Amniotic epithelial cell (primary cell): ENCODE data around the gene AATK.

Source experiments
- DNase-seq: peaks from one replicate; pipeline ENCODE4 v3.0.0-alpha.2; 2010; ENCODE audit warnings: low read depth

AATK gene

DNA sequence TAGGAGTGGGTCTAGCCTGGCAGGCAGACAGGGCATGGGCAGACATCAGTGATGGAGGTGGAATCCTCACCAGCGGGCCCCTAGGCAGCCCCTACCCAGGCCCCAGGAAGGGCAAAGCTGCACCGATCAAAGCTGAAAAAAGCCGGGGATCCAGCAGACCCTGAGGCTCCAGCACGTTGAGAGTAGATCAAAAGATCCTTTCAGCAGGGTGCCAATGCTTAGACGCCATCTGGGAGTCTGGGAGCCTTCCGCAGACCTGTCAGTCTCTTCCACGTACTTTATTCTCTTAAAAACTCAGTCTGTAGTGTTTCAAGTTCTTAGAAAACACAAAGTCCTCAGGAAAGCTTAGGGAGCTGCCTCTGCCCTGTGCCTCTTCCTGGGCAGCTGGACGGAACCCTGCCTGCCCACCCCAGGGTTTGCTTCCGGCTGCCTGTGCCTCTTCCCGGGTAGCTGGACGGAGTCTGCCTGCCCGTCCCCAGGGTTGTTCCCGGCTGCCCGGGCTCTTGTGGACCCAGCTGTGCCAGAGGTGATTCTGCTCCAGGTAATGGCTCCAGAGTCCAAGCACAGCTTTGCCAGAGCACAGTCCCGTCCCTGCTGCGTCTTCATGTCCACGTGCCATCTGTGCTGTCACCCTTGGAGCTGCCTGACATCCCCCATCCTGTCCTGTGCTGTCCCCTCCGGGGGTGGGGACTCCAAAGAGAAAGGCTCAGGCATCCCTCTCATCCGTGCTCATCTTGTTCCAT lies 51.5 kb downstream of the AATK start:
- no peak for DNase-seq

DNA sequence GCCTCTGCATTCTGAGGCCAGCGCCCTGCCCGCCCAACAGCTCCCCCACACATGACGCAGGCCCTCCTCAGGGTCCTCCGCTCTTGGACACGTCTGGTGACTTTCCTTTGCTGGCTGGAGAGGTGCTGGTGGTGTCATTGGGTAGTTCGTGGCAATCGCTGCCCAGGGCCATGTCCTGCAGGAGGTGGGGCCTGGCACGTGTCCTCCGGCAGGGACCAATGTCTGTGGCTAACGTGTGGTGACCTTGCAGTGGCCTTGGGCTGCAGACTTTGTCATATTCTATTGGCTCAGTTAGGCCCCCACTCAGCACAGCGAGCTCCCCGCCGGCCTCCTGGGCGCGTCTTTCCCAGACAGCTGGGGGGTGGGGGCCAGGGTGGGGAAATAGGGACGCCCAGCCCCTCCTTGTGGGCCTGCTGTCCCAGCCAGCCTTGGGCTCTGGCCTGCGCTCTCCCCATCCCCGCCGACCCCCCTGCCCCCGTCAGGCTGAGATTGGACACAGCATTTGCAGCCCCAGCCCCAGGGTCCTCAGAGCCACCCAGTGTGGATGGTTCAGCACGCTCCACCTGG lies 52.8 kb downstream of the AATK start:
- no peak for DNase-seq

DNA sequence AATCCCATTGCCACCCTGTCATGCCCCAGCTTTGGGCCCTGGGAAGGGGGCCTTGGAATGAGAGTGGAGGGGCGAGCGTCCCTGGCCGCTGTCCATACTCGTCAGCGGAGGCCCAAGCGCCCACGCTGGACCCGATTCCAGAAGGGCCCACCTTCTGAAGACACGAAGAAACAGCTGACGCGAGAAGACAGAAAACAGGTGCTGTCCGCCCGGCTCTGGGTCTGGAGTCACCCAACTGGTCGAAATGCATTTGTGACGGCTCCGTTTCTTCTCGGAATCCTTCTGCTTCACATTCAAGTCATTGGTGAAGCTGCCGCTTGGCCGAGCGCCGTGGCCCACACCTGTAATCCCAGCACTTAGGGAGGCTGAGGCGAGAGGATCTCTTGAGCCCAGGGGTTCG lies 53.6 kb downstream of the AATK start:
- no peak for DNase-seq

DNA sequence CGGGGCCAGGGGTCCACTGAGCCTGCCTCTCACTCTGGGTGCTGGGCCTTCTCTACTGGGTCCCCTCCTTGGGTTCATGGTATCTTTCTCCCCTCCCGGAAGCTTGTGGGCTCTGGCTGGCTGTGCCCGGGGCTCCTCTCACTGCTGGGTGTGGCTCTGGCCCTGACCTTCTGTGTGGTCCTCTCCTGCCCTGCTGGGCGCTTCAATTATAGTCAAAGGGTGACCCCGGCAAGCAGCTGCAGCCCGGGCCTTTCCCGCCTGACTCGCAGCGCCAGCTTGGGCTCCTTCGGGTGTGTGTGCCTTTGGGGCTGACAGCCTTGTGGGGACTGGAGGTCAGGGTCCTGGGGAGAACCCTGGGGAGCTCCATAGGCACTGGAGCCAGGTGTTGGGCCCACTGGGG lies 55.0 kb downstream of the AATK start:
- DNase-seq, result no peak

DNA sequence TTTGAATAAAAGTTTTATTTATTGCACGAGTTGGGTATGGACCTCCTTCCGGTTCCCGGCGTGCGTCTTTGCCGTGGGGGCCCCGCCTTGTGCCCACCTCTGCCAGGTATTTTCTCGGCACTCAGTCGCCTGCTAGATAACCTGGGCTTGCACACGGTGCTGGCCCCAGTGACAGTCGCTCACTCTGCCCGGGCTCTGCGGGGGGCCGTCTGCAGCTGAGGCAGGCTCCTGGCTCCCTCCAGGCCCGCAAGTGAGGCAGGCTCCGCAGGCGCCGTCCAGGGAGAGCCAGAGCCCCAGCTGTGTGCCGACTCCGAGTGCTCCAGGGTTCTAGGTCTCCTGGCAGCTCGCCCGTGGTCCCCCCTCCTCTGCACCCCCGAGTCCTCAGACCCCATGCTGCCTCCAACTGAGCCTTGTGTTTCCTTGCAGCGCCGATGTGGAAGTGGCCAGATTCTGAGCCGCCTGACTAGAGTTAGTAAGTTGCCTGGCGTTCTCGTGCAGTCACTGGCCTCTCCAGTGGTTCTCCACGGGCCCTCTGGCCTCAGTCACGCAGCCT lies 55.5 kb downstream of the AATK start:
- no peak for DNase-seq

DNA sequence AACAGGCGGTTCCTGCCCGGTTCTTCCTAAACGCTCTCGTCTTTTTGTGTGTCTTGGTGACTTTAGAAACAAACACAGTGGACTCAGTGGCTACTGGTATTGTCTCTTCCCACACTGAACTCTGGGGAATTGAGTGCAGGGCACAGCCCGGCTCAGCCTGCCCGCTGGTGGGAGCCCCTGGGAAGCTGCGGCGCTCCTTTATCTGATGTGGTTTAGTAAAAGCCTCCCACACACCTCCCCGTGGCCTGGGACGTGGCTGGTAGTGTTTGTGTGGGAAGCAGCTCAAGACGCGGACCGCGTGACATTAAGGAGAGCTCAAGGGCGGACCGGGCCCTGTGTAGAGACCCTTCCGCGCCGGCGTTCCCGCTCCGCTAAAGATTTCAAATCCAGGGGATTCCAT lies 56.1 kb downstream of the AATK start:
- peak; percentile 72 for DNase-seq

DNA sequence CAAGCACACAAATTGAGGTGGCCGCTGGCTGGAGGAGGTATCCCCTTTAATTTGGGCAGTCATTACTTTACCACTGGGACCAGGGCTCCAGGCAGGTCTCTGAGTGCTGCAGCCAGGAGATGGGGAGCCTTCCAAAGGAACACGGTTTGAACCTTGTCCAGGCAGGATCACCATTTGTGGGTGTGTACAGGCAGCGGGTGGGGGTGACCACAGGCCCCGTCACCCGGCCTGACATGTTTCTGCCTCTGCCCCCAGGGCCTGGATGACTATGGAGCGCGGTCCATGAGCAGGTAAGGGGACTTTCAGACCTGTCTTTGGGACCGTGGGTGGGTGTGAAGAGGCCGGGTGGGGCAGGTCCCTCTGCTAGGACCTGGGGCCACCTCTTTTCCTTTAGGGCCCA lies 57.8 kb downstream of the AATK start:
- no peak for DNase-seq

DNA sequence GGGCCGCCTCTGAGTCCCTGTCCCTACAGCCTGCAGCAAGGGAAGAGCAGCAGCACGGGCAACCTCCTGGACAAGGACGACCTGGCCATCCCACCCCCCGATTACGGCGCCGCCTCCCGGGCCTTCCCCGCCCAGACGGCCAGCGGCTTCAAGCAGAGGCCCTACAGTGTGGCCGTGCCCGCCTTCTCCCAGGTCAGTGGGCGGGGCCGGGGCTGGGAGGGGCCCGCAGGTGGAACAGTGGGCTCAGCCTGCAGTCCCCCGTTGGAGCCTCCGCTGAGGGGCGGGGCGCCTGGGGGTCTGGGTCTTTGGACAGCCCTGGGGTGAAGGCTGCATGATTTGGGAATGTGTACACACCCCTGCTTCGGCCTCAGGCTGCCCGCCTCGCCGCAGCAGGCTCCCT lies 59.3 kb downstream of the AATK start:
- DNase-seq, result no peak

DNA sequence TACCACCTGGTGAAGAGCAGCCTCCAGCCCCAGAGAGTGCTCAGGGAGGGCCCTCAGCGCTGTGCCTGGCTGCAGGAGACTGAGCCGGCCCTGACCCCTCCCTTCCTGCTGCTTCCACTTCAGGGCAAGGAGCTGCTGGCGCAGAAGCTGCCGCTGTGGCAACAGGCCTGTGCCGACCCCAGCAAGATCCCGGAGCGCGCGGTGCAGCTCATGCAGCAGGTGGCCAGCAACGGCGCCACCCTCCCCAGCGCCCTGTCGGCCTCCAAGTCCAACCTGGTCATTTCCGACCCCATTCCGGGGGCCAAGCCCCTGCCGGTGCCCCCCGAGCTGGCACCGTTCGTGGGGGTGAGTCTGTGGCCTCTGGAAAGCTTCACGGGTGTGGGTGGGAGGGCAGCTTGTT lies 62.6 kb downstream of the AATK start:
- no peak for DNase-seq

DNA sequence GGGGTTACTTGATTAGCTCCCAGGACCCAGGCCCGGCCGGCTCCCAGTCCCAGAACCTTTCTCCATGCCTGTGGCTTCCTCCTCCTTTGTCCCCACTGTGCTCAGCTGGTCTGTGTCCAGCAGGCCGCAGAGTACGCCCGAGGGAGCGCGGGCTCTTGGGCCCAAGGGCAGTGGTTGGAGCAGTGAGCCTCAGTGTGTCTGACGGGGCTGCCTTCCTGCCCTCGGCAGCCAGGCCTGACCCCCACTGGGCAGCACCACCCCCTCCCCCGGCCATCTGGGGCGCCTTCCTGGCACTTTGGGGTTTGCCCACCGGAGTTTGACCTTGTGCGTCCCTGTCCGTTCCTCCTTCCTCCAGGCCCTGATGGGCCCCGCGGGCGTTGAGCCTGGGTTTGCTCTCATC lies 63.2 kb downstream of the AATK start:
- DNase-seq, result no peak

DNA sequence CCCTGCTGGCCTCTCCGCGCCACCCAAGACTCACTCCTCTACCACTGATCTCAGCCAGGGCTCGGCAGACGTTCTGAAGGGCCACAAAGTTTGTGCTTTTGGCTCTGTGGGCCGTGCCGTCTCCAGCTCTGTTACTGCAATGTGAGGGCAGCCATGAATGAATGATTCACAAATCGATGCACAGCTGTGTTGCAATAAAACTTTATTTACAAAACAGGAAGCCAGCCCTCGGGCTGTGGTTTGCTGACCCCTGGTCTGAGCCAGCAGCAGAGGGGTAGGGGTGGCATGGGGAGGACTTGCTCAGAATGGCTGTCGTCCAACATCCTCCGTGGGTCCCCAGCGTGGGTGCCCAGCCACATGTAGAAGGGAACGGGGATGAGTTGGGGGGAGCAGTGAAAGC lies 63.7 kb downstream of the AATK start:
- DNase-seq, result no peak

DNA sequence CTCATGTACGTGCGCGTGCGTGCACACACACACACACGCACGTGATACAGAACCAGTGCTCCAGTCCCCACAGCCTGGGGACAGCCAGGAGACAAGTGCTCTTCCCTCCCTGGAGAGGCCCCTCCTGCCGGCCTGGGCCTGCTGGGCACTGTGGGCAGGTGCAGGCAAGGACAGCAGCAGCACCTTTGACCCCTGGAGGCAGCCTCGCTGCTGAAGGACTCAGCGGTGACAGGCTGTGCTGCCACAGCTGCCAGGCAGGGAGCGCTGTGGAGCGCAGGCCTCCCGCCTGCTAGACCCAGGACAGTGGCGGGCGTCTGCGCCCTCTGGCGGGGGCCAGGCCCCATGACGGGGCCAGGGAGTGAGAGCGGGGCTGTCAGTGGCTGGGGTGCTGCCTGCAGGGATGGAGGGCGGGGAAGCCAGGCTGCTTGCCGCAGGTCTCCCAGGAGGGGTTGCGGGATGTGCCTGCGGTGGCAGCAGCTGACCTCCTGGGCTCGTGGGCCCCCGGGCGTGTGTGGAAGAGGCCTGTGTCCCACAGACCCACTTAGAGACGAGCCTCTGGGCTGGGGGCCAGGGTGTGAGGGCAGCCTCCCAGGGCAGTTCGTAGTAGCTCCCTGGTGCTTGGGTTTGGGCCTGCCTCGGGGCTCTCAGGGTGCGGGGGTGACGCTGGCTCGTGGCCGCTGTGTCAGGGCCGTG lies 64.3 kb downstream of the AATK start:
- DNase-seq, result peak; percentile 60

DNA sequence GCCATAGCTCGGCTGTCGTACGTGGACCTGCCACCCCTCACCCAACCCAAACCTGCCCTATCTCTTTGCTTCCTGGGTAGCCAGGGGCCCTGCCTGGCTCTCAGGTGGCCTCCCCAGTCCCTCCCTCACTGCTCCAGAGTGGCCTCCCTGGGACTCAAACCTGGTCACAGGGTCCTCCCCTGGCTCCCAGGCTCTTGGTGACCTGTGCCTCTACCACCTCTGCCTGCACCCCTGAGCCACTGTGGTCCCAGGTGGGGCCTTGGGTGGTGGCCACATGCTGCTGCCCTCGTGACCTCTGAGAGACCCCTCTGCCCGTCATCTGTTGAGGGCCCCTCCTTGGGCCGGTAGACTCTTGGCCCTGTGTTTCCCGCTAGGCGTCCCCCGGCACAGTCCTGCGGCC lies 65.4 kb downstream of the AATK start:
- DNase-seq, result no peak

DNA sequence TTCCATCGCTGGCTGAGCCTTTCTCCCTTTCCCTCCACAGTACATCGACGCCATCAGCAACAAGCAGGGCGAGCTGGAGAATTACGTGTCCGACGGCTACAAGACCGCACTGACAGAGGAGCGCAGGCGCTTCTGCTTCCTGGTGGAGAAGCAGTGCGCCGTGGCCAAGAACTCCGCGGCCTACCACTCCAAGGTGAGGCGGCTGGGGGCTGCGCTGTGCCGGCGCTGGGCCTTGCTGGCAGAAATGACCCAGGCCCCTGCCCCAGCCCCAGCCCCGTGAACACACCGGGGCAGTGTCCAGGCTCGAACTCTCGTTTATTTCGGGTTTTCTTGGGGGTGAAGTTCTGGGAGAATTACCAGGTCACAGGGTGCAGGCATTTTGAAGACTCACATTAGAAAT lies 66.1 kb downstream of the AATK start:
- DNase-seq, result no peak

DNA sequence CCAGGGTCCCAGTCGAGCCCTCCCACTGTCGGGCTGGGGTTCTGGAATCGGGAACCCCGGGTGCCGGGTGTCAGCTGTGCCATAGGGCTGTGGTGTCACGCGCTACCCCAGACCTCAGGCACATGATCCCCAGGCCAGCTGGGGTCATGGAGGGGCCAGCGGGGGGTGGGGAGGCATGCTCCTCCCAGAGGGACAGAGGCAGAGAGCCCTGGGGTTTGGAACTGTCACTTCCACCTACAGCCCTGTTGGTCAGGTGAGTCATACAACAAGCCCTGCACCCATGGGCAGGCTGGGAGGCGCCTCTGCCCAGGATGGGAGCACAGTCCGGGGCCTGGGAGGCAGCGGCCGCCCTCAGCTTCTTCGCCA lies 68.1 kb downstream of the AATK start:
- DNase-seq, result peak; percentile 29

DNA sequence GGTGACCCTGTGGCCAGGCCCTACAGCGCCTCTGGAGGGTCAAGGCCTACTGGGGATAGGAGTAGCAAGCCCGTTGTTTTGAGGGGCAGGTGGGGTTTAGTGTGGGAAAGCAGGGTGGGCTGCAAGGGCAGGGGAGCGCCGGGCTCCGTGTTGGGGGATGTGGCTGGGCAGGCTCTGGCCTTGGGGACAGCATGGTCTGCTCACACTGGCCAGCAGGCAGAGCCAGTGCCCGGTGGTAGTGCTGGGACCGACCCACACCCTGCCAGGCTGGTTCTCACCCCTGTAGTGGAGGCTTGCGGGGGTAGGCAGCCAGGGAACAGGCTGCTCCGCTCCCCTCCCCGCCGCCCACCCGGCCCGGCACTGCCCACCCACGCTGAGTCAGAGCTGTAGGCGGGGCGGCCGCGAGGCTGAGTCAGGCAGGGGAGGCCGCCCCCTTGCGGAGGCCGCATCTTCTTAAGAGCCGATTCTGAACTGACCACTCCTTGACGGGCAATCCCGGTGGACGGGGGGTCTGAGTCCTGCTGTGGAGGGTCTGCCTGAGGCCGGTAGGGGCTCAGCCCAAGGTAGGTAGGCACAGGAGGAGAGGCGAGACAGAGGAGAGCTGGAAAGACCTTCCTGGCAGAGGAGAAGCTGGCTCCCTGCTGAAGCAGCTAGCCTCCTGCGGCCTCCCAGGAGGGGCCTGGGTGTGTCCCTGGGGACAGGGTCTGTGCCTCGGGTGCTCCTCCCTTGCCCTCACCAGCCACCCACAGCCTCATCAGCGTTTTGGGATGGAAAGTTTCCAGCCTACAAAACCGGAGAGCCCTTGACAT lies 68.7 kb downstream of the AATK start:
- peak; percentile 81 for DNase-seq

DNA sequence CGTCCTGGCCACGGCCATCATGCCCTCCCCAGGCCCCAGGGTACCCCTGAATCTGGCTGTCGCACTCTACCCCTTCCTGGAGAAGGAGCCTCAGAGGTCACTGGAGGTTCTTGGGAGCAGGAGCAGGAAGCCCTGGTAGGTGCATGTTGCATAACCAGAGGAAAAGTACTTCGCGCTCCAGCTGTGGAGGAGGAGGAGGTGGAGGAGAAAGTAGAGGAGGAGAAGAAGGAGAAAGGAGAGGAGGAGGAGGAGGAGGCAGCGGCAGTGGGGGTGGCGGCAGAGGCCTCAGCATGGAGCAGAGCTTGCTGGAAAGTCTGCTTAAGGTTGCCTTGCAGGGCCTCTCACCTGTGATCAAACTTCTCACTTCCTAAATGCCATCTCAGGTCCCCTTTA lies 69.3 kb downstream of the AATK start:
- DNase-seq, result peak; percentile 78

DNA sequence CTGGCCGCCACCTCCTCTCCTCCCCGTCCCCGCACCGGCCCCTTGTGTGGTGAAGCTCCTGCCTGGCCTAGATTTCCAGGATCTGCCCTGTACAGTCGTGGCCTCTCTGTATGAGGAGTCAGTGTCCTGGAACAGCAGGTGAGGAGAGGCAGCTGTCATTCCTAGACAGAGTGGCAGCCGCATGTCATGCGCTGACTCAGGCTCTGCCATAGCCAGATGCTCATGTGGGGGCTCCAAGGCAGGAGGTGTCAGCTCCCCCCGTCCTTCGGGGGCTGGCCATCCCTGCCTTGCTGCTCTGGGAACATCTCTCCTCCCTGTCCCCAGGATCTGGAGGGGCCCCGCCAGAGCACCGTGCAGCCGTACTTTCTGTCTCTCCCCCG lies 70.6 kb downstream of the AATK start:
- peak; percentile 24 for DNase-seq

DNA sequence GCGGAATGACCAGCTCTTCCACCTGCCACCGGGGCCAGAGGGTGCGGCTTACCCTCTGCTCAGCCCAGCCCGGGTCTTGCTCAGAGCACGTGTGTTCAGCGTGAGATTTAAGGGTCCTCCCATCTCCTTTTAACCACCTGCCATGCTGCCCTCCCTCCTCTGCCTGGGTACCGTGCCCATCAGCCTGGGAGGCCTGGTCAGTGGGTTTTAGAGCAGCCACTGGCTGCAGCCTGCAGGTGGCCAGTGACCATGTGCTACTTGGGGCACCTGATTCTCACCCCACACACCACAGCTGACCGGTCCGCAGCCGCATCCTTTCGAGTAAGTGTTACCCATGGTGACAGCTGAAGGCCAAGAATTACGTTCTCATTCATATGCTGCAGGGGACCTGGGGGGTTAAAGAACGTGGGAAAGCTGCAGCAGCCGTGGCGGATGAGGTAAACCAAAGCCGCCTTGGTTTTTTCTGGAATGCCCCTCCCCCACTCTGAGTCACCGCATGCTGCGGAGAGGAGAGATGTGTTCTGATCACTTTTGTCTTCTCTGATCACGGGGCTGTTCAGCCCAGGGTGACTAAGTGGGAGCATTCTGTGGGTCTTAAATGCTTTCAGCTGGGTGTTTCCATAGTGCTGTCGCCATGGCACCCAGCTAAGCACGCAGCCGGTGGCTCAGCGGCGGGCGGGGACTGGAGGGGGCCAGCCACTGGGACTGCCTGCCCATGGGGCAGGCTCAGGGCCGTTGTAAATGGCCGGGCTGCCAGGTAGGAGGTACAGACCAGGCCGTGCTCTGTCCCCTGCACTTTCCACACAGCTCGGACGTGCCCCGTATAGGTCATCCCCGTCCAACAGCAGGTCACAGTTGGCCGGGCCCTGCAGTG lies 71.3 kb downstream of the AATK start:
- DNase-seq, result peak; percentile 99

DNA sequence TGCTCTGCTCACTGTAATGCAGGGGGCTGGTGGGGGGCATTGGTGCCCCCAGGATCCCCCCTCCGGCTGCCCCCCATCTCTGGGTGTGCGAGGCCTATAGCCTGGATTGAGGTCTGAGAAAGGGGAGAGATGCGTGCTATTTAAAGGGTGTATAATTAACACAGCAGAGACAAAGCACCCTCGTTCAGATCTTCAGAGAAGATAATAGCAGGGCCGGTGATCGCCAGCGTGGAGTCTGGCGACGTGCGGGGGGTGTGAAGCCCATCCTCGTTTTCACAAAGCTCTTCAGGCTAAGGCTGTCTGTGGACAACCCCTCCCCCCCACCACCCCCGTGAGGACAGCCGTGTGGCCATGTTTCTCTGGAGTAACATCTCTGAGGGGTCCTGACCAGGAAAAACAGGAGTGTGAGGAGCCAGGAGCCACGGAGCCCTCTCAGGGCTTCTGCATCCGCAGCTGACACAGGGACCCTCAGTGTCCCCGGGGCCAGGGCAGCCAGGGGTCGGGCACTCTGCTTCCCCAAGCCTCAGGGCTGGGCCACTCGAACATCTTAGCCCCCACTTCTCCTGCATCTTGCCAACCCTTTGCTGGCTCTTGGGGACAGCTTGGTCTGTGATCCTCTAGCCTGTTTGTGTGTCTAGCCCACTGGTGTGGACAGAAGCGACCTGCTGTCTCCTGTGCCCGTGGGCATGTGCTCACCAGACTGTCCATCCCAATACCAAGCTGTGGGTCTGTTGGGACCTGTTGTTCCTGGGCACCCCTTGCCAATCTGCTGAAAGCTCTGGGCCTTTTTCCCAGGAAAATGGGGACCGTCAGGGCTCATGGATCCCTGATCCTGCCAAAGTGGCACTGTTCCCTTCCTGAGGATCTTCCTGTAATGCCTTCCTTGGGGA lies 72.2 kb downstream of the AATK start:
- no peak for DNase-seq
